HL-60 (cell line): ENCODE results near the gene NLGN1.

ENCODE experiments used
- GABPA ChIP-seq: IDR thresholded peaks from 2 replicates; pipeline ENCODE4 v1.6.1; 2012; ENCODE audit warnings: low read depth
- POLR2AphosphoS5 ChIP-seq: IDR thresholded peaks from 2 replicates; pipeline ENCODE4 v1.6.1; 2012; ENCODE audit warnings: low read depth
- SPI1 ChIP-seq: IDR thresholded peaks from 2 replicates; pipeline ENCODE4 v1.6.1; 2012; ENCODE audit warnings: low read depth, mild to moderate bottlenecking, borderline replicate concordance
- TF ChIP-seq, protein P1 (sequence below): IDR thresholded peaks from one replicate; pipeline ENCODE4 v1.5.1; 2011; ENCODE audit warnings: low read length, control low read depth, inconsistent platforms; ENCODE audit not compliant: insufficient read depth
- TF ChIP-seq, protein P2 (sequence below): IDR thresholded peaks from 2 replicates; pipeline ENCODE4 v1.6.1; 2012; ENCODE audit warnings: low read depth; ENCODE audit not compliant: insufficient replicate concordance

DNA sequence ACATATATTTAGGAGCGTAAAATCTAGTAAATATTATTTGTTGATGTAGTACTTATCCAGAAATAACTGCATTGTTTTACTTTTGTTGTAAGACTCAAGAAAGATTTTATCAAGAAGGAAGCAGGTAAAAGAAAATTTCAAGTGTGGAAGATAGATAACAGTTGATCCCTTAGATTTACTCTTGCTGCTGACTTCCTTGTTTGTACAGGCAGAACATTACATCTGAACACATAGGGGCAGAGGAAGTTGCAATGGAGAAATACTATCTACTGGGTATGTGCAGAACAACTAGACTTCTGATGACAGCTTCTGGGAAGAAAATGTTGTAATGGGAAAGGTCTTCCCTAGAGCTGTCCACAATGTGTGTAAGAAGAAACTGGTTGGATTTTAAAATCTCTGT, 350.6 kb downstream of the NLGN1 start:
- TF ChIP-seq, protein P1, sequence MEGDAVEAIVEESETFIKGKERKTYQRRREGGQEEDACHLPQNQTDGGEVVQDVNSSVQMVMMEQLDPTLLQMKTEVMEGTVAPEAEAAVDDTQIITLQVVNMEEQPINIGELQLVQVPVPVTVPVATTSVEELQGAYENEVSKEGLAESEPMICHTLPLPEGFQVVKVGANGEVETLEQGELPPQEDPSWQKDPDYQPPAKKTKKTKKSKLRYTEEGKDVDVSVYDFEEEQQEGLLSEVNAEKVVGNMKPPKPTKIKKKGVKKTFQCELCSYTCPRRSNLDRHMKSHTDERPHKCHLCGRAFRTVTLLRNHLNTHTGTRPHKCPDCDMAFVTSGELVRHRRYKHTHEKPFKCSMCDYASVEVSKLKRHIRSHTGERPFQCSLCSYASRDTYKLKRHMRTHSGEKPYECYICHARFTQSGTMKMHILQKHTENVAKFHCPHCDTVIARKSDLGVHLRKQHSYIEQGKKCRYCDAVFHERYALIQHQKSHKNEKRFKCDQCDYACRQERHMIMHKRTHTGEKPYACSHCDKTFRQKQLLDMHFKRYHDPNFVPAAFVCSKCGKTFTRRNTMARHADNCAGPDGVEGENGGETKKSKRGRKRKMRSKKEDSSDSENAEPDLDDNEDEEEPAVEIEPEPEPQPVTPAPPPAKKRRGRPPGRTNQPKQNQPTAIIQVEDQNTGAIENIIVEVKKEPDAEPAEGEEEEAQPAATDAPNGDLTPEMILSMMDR: no peak
- TF ChIP-seq SPI1 (no peak), GABPA (no peak), POLR2AphosphoS5 (no peak)
- TF ChIP-seq, protein P2, sequence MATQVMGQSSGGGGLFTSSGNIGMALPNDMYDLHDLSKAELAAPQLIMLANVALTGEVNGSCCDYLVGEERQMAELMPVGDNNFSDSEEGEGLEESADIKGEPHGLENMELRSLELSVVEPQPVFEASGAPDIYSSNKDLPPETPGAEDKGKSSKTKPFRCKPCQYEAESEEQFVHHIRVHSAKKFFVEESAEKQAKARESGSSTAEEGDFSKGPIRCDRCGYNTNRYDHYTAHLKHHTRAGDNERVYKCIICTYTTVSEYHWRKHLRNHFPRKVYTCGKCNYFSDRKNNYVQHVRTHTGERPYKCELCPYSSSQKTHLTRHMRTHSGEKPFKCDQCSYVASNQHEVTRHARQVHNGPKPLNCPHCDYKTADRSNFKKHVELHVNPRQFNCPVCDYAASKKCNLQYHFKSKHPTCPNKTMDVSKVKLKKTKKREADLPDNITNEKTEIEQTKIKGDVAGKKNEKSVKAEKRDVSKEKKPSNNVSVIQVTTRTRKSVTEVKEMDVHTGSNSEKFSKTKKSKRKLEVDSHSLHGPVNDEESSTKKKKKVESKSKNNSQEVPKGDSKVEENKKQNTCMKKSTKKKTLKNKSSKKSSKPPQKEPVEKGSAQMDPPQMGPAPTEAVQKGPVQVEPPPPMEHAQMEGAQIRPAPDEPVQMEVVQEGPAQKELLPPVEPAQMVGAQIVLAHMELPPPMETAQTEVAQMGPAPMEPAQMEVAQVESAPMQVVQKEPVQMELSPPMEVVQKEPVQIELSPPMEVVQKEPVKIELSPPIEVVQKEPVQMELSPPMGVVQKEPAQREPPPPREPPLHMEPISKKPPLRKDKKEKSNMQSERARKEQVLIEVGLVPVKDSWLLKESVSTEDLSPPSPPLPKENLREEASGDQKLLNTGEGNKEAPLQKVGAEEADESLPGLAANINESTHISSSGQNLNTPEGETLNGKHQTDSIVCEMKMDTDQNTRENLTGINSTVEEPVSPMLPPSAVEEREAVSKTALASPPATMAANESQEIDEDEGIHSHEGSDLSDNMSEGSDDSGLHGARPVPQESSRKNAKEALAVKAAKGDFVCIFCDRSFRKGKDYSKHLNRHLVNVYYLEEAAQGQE: no peak
